GM12864 (cell line): ENCODE results near the gene CLEC4D.
"Not testable (repeated sequence)": the region's sequence is repeated elsewhere in the genome, so short reads cannot be mapped to it uniquely, and the experiment has no call there.

Experiments used
- DNase-seq: peaks from one replicate; pipeline ENCODE4 v3.0.0-alpha.2; 2011; ENCODE audit warnings: low read depth
- H3K4me3 ChIP-seq: 2 replicates; pipeline ENCODE4 v1.5.1; 2011; ENCODE audit warnings: mild to moderate bottlenecking, low read depth, low read length, control low read depth
- TF ChIP-seq, protein P1 (sequence below): IDR thresholded peaks from 2 replicates; pipeline ENCODE4 v1.5.1; 2011; ENCODE audit warnings: low read depth, mild to moderate bottlenecking, moderate library complexity, low read length, control low read depth, inconsistent platforms; ENCODE audit errors: missing control alignments

CLEC4D gene

DNA sequence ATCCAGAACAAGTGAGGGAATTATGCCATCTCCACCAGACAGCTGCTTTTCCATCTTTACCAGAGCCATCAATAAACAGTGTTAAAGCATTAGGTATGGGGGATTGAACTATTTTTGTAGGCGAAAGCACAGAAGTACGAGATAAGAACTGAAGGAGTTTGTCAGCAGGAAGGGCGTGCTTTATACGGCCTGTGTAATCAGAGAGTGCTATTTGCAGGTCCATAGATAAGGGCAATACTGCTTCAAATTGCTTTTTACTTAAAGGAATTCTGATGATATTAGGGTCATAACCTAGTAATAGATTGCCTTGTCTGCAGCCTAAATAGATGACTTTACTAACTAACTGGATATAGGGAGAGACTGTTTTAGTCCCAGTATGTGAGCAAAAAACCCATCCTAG lies 47.7 kb downstream of the CLEC4D start:
- no peak overlapping the region for H3K4me3 ChIP-seq
- DNase-seq: no peak
- TF ChIP-seq, protein P1, sequence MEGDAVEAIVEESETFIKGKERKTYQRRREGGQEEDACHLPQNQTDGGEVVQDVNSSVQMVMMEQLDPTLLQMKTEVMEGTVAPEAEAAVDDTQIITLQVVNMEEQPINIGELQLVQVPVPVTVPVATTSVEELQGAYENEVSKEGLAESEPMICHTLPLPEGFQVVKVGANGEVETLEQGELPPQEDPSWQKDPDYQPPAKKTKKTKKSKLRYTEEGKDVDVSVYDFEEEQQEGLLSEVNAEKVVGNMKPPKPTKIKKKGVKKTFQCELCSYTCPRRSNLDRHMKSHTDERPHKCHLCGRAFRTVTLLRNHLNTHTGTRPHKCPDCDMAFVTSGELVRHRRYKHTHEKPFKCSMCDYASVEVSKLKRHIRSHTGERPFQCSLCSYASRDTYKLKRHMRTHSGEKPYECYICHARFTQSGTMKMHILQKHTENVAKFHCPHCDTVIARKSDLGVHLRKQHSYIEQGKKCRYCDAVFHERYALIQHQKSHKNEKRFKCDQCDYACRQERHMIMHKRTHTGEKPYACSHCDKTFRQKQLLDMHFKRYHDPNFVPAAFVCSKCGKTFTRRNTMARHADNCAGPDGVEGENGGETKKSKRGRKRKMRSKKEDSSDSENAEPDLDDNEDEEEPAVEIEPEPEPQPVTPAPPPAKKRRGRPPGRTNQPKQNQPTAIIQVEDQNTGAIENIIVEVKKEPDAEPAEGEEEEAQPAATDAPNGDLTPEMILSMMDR: no peak

DNA sequence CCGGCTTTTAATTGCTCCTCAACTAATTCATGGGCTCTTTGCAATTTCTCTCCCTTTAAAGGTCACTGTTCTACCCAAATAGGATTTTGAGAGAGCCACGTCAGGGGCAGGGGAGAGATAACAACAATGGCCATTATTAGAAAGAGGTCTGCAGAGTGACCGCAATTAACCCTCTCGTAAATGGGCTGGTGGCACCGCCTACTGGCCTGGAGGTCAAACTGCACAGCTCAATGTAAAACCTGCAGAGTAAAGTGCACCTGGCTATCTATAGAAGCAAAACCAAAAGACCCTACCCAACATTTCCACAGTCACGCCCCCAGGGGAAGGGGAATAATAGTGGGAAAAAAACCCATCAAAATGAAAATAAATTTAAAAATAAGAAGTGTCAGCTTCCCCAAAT lies 49.0 kb downstream of the CLEC4D start:
- no peak overlapping the region for H3K4me3 ChIP-seq
- TF ChIP-seq, protein P1: peak; percentile 26
- DNase-seq: no peak

DNA sequence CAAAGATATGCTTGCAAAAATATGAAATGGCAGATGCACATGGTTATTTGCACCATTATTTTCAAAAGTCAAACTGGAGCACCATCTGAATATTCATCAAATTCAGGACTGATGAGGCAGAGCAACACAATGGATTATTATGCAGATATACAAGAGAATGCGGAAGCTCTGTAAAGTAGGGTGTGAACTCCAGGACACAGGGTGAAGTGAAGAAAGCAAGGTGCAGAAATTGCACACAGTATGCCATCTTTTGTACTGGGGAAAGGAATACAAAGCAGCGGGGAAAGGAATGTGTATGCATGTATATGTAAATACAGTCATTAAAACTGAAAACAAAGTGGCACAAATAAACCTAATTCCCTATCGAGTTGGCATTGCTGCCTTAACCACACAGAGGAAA lies 50.1 kb downstream of the CLEC4D start:
- H3K4me3 ChIP-seq: no peak overlapping the region
- no peak for DNase-seq
- TF ChIP-seq, protein P1: no peak

DNA sequence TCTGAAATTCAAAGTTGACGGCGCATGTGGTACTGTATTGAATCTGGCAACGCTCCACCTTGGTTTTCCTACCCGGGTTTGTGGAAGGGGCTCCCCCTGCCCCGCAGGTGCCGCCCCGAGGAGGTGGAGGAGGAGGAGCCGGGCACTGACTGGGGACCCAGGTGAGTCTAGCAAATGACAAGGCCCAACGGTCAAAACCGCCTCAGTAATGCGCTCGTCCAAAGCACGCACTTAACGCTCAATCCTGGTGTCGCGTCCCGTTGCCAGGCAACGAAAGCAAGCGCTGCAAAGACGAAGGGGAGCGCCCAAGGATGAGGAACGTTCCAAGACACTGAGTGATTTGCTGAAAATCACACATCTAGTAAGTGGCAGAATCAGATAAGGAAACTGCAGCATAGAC lies 51.4 kb downstream of the CLEC4D start:
- DNase-seq: no peak
- TF ChIP-seq, protein P1: no peak
- no peak overlapping the region for H3K4me3 ChIP-seq

DNA sequence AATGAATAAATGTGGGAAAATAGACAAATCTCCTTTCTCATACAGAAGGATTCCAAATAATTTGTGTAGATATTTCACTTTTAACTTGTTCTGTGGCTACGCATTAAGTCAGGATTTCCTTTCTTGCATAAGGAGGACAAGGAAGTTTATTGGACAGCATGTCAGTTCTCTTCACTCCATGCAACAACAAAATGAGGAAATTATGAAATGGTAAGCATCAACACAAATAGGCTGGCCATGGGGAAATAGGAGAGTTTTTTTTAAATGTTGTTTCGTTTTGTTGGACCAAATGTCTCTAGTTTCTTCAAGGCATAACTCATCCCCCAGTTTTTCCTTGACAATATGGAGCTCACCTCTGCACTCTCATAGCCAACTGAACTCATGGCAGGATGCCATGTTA lies 52.7 kb downstream of the CLEC4D start:
- not testable (repeated sequence) for DNase-seq

DNA sequence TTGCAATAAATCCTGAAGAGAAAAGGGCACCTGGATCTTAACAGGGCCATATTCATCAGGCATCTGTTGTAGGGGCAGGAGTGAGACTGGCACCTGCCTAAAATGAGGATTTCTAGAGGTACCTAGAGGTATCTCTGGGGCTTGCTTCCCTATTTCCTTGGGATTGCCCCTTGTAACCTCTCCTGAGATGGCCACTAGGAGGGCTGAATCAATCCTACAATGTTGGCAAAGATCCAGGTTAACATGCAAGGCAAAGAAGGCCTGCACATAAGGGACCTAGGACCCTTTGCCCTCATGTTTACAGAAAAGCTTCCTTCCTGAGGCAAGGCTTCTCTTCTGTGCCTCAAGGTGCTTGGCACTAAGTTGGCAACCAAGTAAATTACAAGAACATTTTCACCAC lies 53.2 kb downstream of the CLEC4D start:
- H3K4me3 ChIP-seq: no peak overlapping the region
- TF ChIP-seq, protein P1: no peak
- no peak for DNase-seq

More for the DNA sequence above, 52.7 kb downstream of the CLEC4D start:
- not testable (repeated sequence) for H3K4me3 ChIP-seq
